Measurements from ENCODE around the gene TTC28.

- TF ChIP-seq ZNF558 (tag by site-specific recombination; IDR thresholded peaks at IDR 0.05) (no peak), ZSCAN30 (tag by site-specific recombination; IDR thresholded peaks at IDR 0.05) (no peak), ZNF707 (tag by site-specific recombination; IDR thresholded peaks at IDR 0.05) (no peak), GLIS2 (tag by site-specific recombination; IDR thresholded peaks at IDR 0.05) (no peak), ZNF19 (tag by site-specific recombination; IDR thresholded peaks at IDR 0.05; ENCODE audit: low read depth) (no peak), ZEB2 (tag by site-specific recombination; IDR thresholded peaks at IDR 0.05) (no peak), ZNF362 (tag by site-specific recombination; IDR thresholded peaks at IDR 0.05) (no peak), ZNF155 (tag by site-specific recombination; IDR thresholded peaks at IDR 0.05) (no peak), ZNF610 (tag by site-specific recombination; IDR thresholded peaks at IDR 0.05; ENCODE audit: borderline replicate concordance) (no peak), ZNF404 (tag by site-specific recombination; IDR thresholded peaks at IDR 0.05) (no peak)
- TF ChIP-seq, protein P1, sequence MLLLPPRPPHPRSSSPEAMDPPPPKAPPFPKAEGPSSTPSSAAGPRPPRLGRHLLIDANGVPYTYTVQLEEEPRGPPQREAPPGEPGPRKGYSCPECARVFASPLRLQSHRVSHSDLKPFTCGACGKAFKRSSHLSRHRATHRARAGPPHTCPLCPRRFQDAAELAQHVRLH (tag by site-specific recombination; IDR thresholded peaks at IDR 0.05): no peak
- TF ChIP-seq, protein P2, sequence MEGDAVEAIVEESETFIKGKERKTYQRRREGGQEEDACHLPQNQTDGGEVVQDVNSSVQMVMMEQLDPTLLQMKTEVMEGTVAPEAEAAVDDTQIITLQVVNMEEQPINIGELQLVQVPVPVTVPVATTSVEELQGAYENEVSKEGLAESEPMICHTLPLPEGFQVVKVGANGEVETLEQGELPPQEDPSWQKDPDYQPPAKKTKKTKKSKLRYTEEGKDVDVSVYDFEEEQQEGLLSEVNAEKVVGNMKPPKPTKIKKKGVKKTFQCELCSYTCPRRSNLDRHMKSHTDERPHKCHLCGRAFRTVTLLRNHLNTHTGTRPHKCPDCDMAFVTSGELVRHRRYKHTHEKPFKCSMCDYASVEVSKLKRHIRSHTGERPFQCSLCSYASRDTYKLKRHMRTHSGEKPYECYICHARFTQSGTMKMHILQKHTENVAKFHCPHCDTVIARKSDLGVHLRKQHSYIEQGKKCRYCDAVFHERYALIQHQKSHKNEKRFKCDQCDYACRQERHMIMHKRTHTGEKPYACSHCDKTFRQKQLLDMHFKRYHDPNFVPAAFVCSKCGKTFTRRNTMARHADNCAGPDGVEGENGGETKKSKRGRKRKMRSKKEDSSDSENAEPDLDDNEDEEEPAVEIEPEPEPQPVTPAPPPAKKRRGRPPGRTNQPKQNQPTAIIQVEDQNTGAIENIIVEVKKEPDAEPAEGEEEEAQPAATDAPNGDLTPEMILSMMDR (tag by site-specific recombination; IDR thresholded peaks at IDR 0.05): no peak
Measured at GRCh38 chr22:27978317-27978716, 701.3 kb downstream of the TTC28 start.

All from HEK293 (cell line).